Prostate gland (tissue), 2 donors: ENCODE data around the gene MICAL3.

ENCODE experiments used
- POLR2A ChIP-seq: fragments of 450-650 bp; IDR thresholded peaks from one replicate; pipeline ENCODE4 v1.6.1; 2016; ENCODE audit warnings: antibody characterized with exemption, mild to moderate bottlenecking
- POLR2AphosphoS5 ChIP-seq: sonication (generic); formaldehyde crosslinking; IDR thresholded peaks from one replicate; pipeline ENCODE4 v1.6.1; 2017; ENCODE audit warnings: antibody characterized with exemption
- TF ChIP-seq, protein P1 (sequence below), 4 experiments: fragments of 200-600 bp in 2 of 4; fragments of 450-650 bp in 2 of 4; sonication (generic) in 2 of 4; IDR thresholded peaks; 1 replicate in 3 of 4; 2 replicates in 1 of 4; pipeline ENCODE4 v1.5.1; 2016 to 2019; ENCODE audit warnings: antibody characterized with exemption in 4 of 4, mild to moderate bottlenecking in 2 of 4, moderate library complexity in 2 of 4

DNA sequence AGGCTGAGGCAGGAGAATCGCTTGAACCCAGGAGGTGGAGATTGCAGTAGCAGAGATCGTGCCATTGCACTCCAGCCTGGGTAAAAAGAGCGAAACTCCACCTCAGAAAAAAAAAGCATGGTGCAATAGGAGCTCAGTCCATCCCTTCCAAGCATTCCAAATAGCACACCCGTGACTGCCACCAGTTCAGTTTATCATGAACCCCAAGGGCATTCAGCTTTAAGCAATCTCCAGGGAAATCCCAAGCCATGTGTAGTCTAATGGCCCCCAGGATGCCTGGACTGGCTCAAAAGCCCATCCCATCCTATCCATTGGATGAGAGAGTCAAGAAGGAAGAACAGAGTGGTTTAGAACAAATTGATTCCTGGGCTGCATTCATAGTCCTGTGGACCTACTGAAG is 16.2 kb downstream of the MICAL3 start:
- TF ChIP-seq, protein P1, sequence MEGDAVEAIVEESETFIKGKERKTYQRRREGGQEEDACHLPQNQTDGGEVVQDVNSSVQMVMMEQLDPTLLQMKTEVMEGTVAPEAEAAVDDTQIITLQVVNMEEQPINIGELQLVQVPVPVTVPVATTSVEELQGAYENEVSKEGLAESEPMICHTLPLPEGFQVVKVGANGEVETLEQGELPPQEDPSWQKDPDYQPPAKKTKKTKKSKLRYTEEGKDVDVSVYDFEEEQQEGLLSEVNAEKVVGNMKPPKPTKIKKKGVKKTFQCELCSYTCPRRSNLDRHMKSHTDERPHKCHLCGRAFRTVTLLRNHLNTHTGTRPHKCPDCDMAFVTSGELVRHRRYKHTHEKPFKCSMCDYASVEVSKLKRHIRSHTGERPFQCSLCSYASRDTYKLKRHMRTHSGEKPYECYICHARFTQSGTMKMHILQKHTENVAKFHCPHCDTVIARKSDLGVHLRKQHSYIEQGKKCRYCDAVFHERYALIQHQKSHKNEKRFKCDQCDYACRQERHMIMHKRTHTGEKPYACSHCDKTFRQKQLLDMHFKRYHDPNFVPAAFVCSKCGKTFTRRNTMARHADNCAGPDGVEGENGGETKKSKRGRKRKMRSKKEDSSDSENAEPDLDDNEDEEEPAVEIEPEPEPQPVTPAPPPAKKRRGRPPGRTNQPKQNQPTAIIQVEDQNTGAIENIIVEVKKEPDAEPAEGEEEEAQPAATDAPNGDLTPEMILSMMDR (IDR thresholded peaks at IDR 0.05): no peak
- TF ChIP-seq POLR2AphosphoS5 (no peak), POLR2A (no peak)
